Fibroblast of skin of left quadriceps (primary cell): ENCODE data around the gene SLC12A8.

Experiments used
- DNase-seq, 2 experiments: peaks; one replicate each; pipeline ENCODE4 v3.0.0-alpha.2; 2013; ENCODE audit warnings: low read depth in 2 of 2

SLC12A8 gene

GRCh38 chr3:125219261-125219701 lies 6.7 kb upstream of the SLC12A8 start:
- DNase-seq, result no peak

- DNase-seq, result no peak
Observed at GRCh38 chr3:125214738-125215137, 2.2 kb upstream of the SLC12A8 start.

GRCh38 chr3:125213946-125214542 lies 1.5 kb upstream of the SLC12A8 start:
- DNase-seq, result peak; percentile 83 to 86

GRCh38 chr3:125213364-125213755 lies 812 bp upstream of the SLC12A8 start:
- no peak for DNase-seq

GRCh38 chr3:125212091-125212508 lies 448 bp downstream of the SLC12A8 start:
- no peak for DNase-seq

- no peak for DNase-seq
Observed at GRCh38 chr3:125211523-125212090, 941 bp downstream of the SLC12A8 start.

GRCh38 chr3:125207949-125208568 lies 4.5 kb downstream of the SLC12A8 start:
- DNase-seq, result no peak

GRCh38 chr3:125207507-125207906 lies 5.0 kb downstream of the SLC12A8 start:
- no peak for DNase-seq

GRCh38 chr3:125206934-125207333 lies 5.6 kb downstream of the SLC12A8 start:
- DNase-seq, result no peak

- DNase-seq, result no peak
Observed at GRCh38 chr3:125203731-125204130, 8.8 kb downstream of the SLC12A8 start.

GRCh38 chr3:125202197-125202596 lies 10.4 kb downstream of the SLC12A8 start:
- DNase-seq, result no peak

GRCh38 chr3:125200731-125201139 lies 11.8 kb downstream of the SLC12A8 start:
- DNase-seq, result no peak

GRCh38 chr3:125194849-125195601 lies 17.5 kb downstream of the SLC12A8 start:
- peak; percentile 88 to 89 for DNase-seq

- DNase-seq, result no peak
Observed at GRCh38 chr3:125194061-125194848, 18.3 kb downstream of the SLC12A8 start.

- DNase-seq, result no peak
Observed at GRCh38 chr3:125192190-125193035, 20.1 kb downstream of the SLC12A8 start.

GRCh38 chr3:125191730-125192129 lies 20.8 kb downstream of the SLC12A8 start:
- no peak for DNase-seq

GRCh38 chr3:125191256-125191655 lies 21.3 kb downstream of the SLC12A8 start:
- no peak for DNase-seq

GRCh38 chr3:125190786-125191185 lies 21.8 kb downstream of the SLC12A8 start:
- DNase-seq, result no peak

- no peak for DNase-seq
Observed at GRCh38 chr3:125189378-125190165, 23.0 kb downstream of the SLC12A8 start.

GRCh38 chr3:125188955-125189354 lies 23.6 kb downstream of the SLC12A8 start:
- DNase-seq, result no peak
